NB4 (cell line): ENCODE results near the gene OPCML.

Source experiments
- POLR2A ChIP-seq: IDR thresholded peaks from 2 replicates; pipeline ENCODE4 v1.6.1; 2011; ENCODE audit warnings: mild to moderate bottlenecking; ENCODE audit not compliant: insufficient read length; ENCODE audit errors: extremely low read depth
- TF ChIP-seq, protein P1 (sequence below): IDR thresholded peaks from one replicate; pipeline ENCODE4 v1.5.1; 2012; ENCODE audit warnings: low read depth, low read length

DNA sequence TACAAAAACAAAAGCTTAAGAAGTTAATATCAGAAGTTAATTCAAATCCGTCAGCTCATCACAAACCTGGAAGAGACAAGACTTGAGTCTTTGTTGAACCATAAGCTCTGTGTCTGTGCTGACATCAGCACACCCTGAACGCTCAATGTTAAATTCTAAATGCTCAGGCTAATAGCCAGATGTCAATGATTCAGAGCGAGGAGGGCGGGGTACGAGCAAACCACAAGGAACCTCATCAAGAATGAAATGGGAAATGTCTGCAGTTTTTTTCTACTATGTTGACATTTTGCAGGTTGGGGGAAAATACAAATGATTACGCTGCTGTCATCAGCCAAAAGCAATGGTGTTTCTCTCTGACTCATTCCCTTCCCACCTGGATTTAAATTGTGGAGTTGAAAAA lies 1104.7 kb downstream of the OPCML start:
- TF ChIP-seq, protein P1, sequence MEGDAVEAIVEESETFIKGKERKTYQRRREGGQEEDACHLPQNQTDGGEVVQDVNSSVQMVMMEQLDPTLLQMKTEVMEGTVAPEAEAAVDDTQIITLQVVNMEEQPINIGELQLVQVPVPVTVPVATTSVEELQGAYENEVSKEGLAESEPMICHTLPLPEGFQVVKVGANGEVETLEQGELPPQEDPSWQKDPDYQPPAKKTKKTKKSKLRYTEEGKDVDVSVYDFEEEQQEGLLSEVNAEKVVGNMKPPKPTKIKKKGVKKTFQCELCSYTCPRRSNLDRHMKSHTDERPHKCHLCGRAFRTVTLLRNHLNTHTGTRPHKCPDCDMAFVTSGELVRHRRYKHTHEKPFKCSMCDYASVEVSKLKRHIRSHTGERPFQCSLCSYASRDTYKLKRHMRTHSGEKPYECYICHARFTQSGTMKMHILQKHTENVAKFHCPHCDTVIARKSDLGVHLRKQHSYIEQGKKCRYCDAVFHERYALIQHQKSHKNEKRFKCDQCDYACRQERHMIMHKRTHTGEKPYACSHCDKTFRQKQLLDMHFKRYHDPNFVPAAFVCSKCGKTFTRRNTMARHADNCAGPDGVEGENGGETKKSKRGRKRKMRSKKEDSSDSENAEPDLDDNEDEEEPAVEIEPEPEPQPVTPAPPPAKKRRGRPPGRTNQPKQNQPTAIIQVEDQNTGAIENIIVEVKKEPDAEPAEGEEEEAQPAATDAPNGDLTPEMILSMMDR, result no peak
- TF ChIP-seq POLR2A, result no peak
